ENCODE measurements around the gene ATP1B1. TPM values are rescaled to one million over a fixed set of nuclear protein-coding genes. Genes with fewer than 3 reads are reported as not detected.
A peak's percentile ranks its signal among the peaks of the same experiment; 100 is the strongest.

The ATP1B1 gene
- total RNA-seq (602 and 603 TPM in 2 replicates), polyA plus RNA-seq (220 and 285 TPM in 2 replicates)

GRCh38 chr1:169106095-169106920 is at the start of gene ATP1B1:
TSS of gene ATP1B1 (plus strand) at chr1:169106690. CDS start at chr1:169106830, 140 bp downstream.
- peak within 1 kb of the TSS; percentile 100 for H3K4me3 ChIP-seq
- no peaks in the 10 kb centered on the region for H3K27me3 ChIP-seq
- peak; percentile 88 to 97 for DNase-seq (ENCODE audit: low read depth in 1 of 2, low spot score in 1 of 2)
- H3K9me3 ChIP-seq (ENCODE audit: low read depth): no peaks in the 10 kb centered on the region
- TF ChIP-seq CTCF (IDR thresholded peaks at IDR 0.05; ENCODE audit: low read depth, low read length): peak; percentile 40
- peaks cover 16% of the 10 kb centered on the region for H3K36me3 ChIP-seq
- H3K27ac ChIP-seq: peak within 1 kb of the TSS; percentile 94
- H3K4me1 ChIP-seq (ENCODE audit: low read depth): peaks cover 21% of the 10 kb centered on the region

- TF ChIP-seq CTCF (IDR thresholded peaks at IDR 0.05; ENCODE audit: low read depth, low read length): no peak
- Histone ChIP-seq H3K27me3 (no peaks in the 10 kb centered on the region), H3K36me3 (no peaks in the 10 kb centered on the region), H3K4me1 (ENCODE audit: low read depth) (peaks cover 24% of the 10 kb centered on the region), H3K27ac (peak overlapping the region; percentile 72), H3K4me3 (no peak overlapping the region), H3K9me3 (ENCODE audit: low read depth) (no peaks in the 10 kb centered on the region)
- no peak for DNase-seq (ENCODE audit: low read depth in 1 of 2, low spot score in 1 of 2)
Observed at GRCh38 chr1:169059421-169059820, 47.1 kb upstream of the ATP1B1 start.

- no peak for TF ChIP-seq CTCF (IDR thresholded peaks at IDR 0.05; ENCODE audit: low read depth, low read length)
- H3K4me3 ChIP-seq: no peak overlapping the region
- H3K27ac ChIP-seq: peak overlapping the region; percentile 72
- DNase-seq (ENCODE audit: low read depth in 1 of 2, low spot score in 1 of 2): no peak
- no peaks in the 10 kb centered on the region for H3K27me3 ChIP-seq
- H3K36me3 ChIP-seq: no peaks in the 10 kb centered on the region
- H3K9me3 ChIP-seq (ENCODE audit: low read depth): no peaks in the 10 kb centered on the region
- H3K4me1 ChIP-seq (ENCODE audit: low read depth): peaks cover 24% of the 10 kb centered on the region
Observed at GRCh38 chr1:169060043-169060722, 46.3 kb upstream of the ATP1B1 start.

GRCh38 chr1:169060919-169061639 is 45.4 kb upstream of the ATP1B1 start:
- DNase-seq (ENCODE audit: low read depth in 1 of 2, low spot score in 1 of 2): peak in 1 of 2 donors; percentile 39
- no peak for TF ChIP-seq CTCF (IDR thresholded peaks at IDR 0.05; ENCODE audit: low read depth, low read length)
- Histone ChIP-seq H3K4me3 (no peak overlapping the region), H3K36me3 (no peaks in the 10 kb centered on the region), H3K27ac (peak overlapping the region; percentile 72), H3K9me3 (ENCODE audit: low read depth) (no peaks in the 10 kb centered on the region), H3K4me1 (ENCODE audit: low read depth) (peaks cover 24% of the 10 kb centered on the region), H3K27me3 (no peaks in the 10 kb centered on the region)

- H3K9me3 ChIP-seq (ENCODE audit: low read depth): no peaks in the 10 kb centered on the region
- no peak overlapping the region for H3K4me3 ChIP-seq
- H3K4me1 ChIP-seq (ENCODE audit: low read depth): peaks cover 24% of the 10 kb centered on the region
- no peaks in the 10 kb centered on the region for H3K27me3 ChIP-seq
- no peak for DNase-seq (ENCODE audit: low read depth in 1 of 2, low spot score in 1 of 2)
- H3K36me3 ChIP-seq: no peaks in the 10 kb centered on the region
- no peak for TF ChIP-seq CTCF (IDR thresholded peaks at IDR 0.05; ENCODE audit: low read depth, low read length)
- no peak overlapping the region for H3K27ac ChIP-seq
Observed at GRCh38 chr1:169062152-169062551, 44.3 kb upstream of the ATP1B1 start.
